ENCODE data around the gene APOC1.

APOC1 gene

GRCh38 chr19:44955505-44956439 is 41.4 kb downstream of the APOC1 start:
- no peak for DNase-seq (ENCODE audit: low read depth in 1 of 2, low spot score in 1 of 2)

DNA sequence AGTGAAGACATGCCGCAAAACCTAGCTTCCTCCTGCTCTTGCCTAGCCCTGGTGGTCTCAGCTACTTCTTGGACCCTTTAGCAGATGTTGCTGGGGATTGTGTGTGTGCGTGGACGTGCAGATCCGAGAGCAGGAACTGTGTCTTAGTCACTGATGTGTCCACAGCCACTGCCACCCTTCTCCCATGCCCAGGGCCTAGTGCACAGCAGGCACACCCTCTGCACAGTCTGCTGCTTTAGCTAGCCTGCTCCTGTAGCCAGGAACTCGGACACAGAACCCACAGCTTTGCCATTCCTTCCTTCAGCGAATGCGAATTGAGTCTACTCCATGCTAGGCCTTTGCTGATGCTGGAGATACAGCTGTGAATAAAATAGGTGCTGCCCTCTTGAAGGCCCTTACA is 43.1 kb downstream of the APOC1 start:
- no peak for DNase-seq (ENCODE audit: low read depth in 1 of 2, low spot score in 1 of 2)

DNA sequence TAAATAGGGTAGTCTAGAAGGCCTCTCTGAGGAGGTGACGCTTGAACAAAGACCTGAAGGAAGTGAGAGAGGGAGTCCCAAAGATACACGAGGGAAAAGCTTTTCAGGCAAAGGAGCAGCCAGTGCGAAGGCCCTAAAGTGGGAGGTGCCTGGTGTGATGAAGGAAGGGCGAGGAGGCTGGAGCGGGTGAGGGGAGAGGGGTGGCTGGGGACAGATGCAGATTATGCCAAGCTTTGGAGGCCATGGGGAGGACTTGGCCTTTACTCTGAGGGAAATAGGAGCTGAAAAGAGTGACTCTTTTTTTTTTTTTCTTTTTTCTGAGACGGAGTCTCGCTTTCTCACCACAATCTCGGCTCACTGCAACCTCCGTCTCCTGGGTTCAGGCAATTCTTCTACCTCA is 43.7 kb downstream of the APOC1 start:
- DNase-seq (ENCODE audit: low read depth in 1 of 2, low spot score in 1 of 2), result no peak

- DNase-seq (ENCODE audit: low read depth in 1 of 2, low spot score in 1 of 2), result no peak
Observed at GRCh38 chr19:44959691-44960090, 45.3 kb downstream of the APOC1 start.

DNA sequence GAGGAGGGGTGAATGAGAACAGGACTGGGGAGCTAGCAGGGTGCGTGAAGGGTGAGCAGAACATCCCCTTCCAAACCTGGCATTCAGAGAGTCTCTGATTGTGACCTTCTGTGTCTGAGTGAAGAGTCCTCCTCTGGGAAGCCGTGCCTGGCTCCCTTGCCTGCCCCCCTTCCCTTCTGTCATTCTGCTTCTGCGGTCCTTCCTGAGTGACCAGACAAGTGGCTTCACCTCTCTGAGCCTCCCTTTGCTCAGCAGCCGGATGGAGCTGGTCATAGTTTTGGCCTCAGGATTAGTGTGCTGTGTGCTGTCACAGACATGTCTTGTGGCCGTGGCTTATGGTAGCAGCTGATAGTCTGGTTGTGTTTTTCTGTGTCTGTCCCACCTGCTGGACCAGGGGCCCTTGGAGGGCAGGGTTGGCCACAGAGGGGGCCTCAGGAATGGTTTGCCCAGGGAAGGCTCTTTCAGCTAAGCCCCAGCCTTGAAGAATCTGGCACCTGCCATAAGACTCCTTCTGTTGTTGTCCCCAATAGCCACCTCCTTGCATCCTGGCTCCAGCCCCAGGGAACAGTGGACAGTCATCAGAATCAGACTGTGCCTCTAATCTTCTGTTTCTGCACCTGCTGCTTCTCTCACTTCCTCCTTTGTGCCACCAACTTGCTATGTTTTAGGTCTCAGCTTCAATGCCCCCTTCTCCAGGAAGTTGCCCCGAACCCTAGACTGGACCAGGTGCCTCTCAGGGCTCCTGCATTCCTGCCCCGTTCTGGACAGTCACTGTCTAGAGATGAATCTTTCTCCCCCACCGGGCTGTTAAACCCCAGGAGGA is 46.7 kb downstream of the APOC1 start:
- DNase-seq (ENCODE audit: low read depth in 1 of 2, low spot score in 1 of 2), result no peak

DNA sequence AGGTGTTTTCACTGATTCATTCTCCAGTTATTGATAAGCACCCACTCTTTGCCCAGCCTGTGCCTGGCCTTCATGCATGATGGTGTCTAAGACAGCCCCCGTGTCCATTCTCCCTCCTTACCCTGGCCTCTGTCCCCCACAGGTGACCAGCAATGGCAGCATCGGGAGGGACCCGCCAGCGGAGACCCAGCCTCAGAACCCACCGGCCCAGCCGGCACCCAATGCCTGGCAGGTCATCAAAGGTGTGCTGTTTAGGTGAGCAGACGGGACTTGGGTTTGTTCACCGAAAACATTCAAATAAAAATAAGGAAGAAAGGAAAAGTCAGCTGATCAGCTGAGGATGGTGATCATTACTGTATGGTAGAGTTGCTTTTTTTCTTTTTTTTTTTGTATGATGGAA is 47.4 kb downstream of the APOC1 start:
- no peak for DNase-seq (ENCODE audit: low read depth in 1 of 2, low spot score in 1 of 2)

- DNase-seq (ENCODE audit: low read depth in 1 of 2, low spot score in 1 of 2), result no peak
Observed at GRCh38 chr19:44968118-44968517, 53.7 kb downstream of the APOC1 start.

- no peak for DNase-seq (ENCODE audit: low read depth in 1 of 2, low spot score in 1 of 2)
Observed at GRCh38 chr19:44968670-44969069, 54.3 kb downstream of the APOC1 start.
